ENCODE data around the gene GNAI2. TPM values are rescaled to one million over a fixed set of nuclear protein-coding genes. Genes with fewer than 3 reads are reported as not detected.
A peak's percentile ranks its signal among the peaks of the same experiment; 100 is the strongest.

The GNAI2 gene
- polyA plus RNA-seq, 4 donors = 23.9 to 117 (median 81.9) TPM

- peaks cover 0 to 8% of the 10 kb centered on the region in 2 donors for H3K9me3 ChIP-seq (ENCODE audit: control insufficient read depth in 2 of 2, insufficient read depth in 1 of 2, low read depth in 1 of 2, low read length in 1 of 2)
- no peak within 1 kb of the TSS for H3K4me3 ChIP-seq (ENCODE audit: low read depth in 1 of 3, low read length in 3 of 3)
- peaks cover 7 to 42% (median 9%) of the 10 kb centered on the region in 3 donors for H3K4me1 ChIP-seq (ENCODE audit: control insufficient read depth in 3 of 3, insufficient read depth in 2 of 3, low read depth in 1 of 3, low read length in 2 of 3)
- H3K36me3 ChIP-seq (ENCODE audit: control insufficient read depth in 3 of 3, insufficient read depth in 2 of 3, low read depth in 1 of 3, low read length in 3 of 3) = peaks cover 0 to 2% (median 0%) of the 10 kb centered on the region in 3 donors
- DNase-seq (peak; percentile 48 to 75), FAIRE-seq (no peak)
- 49 to 70% (median 54%) methylated on average over 13 to 14 of the region's 14 CpGs for WGBS, 3 donors
- H3K27me3 ChIP-seq (ENCODE audit: control insufficient read depth in 3 of 3, insufficient read depth in 3 of 3, low read length in 3 of 3) = no peaks in the 10 kb centered on the region
- peak within 1 kb of the TSS in 2 of 3 donors; percentile 37 to 67 for H3K27ac ChIP-seq (ENCODE audit: low read depth in 1 of 3, low read length in 2 of 3)
Observed at GRCh38 chr3:50303013-50303815, 67.2 kb downstream of the GNAI2 start, which contains the start of gene HYAL1. TSS of gene HYAL1 (minus strand) at chr3:50303574. CDS start at chr3:50302956, 618 bp downstream.

- Histone ChIP-seq H3K27ac (ENCODE audit: low read depth in 1 of 3, low read length in 2 of 3) (no peak overlapping the region), H3K36me3 (ENCODE audit: control insufficient read depth in 3 of 3, insufficient read depth in 2 of 3, low read depth in 1 of 3, low read length in 3 of 3) (peaks cover 0 to 2% (median 0%) of the 10 kb centered on the region in 3 donors), H3K4me3 (ENCODE audit: low read depth in 1 of 3, low read length in 3 of 3) (no peak overlapping the region), H3K27me3 (ENCODE audit: control insufficient read depth in 3 of 3, insufficient read depth in 3 of 3, low read length in 3 of 3) (no peaks in the 10 kb centered on the region), H3K9me3 (ENCODE audit: control insufficient read depth in 2 of 2, insufficient read depth in 1 of 2, low read depth in 1 of 2, low read length in 1 of 2) (peaks cover 0 to 20% of the 10 kb centered on the region in 2 donors), H3K4me1 (ENCODE audit: control insufficient read depth in 3 of 3, insufficient read depth in 2 of 3, low read depth in 1 of 3, low read length in 2 of 3) (peaks cover 4 to 34% (median 7%) of the 10 kb centered on the region in 3 donors)
- FAIRE-seq (no peak), DNase-seq (no peak)
Observed at GRCh38 chr3:50304601-50305000, 68.6 kb downstream of the GNAI2 start.

Other genes with a start within 250 kb of the GNAI2 start
- gene RBM5, start 147.3 kb upstream of the GNAI2 start, polyA plus RNA-seq = 100 to 1,000 TPM in 1 of 4 donors, 10 to 100 TPM in 3; 57.1 to 216 (median 84.3) TPM
- 10 to 100 TPM in 1 of 4 donors, 1 to 10 TPM in 3; 3.0 to 35.7 (median 4.3) TPM for gene SEMA3F, start 80.9 kb upstream of the GNAI2 start, polyA plus RNA-seq
- not detected for gene GNAT1, start 44.6 kb upstream of the GNAI2 start, polyA plus RNA-seq
- gene SLC38A3, start 30.9 kb upstream of the GNAI2 start, polyA plus RNA-seq = 1 to 10 TPM in 2 of 4 donors, not detected in 2; 2.1 to 2.4 TPM
- gene SEMA3B, start 32.9 kb downstream of the GNAI2 start, polyA plus RNA-seq = 100 to 1,000 TPM in 3 of 4 donors, 10 to 100 TPM in 1; 39.2 to 204 (median 154) TPM
- under 1 TPM in 3 of 4 donors, not detected in 1; 0.21 to 0.54 (median 0.30) TPM for gene LSMEM2, start 42.9 kb downstream of the GNAI2 start, polyA plus RNA-seq
- gene IFRD2, start 56.2 kb downstream of the GNAI2 start, polyA plus RNA-seq = 10 to 100 TPM; 46.3 to 93.4 (median 71.0) TPM
- 1 to 10 TPM; 1.6 to 4.1 (median 2.5) TPM for gene HYAL3, start 63.2 kb downstream of the GNAI2 start, polyA plus RNA-seq
- 1 to 10 TPM; 2.4 to 8.5 (median 7.3) TPM for gene NAA80, start 63.2 kb downstream of the GNAI2 start, polyA plus RNA-seq
- 10 to 100 TPM in 1 of 4 donors, 1 to 10 TPM in 3; 1.1 to 11.1 (median 3.7) TPM for gene HYAL1, start 67.4 kb downstream of the GNAI2 start, polyA plus RNA-seq
- 100 to 1,000 TPM in 1 of 4 donors, 10 to 100 TPM in 3; 11.0 to 124 (median 23.6) TPM for gene HYAL2, start 86.5 kb downstream of the GNAI2 start, polyA plus RNA-seq
- 10 to 100 TPM; 26.8 to 46.2 (median 30.6) TPM for gene TUSC2, start 92.0 kb downstream of the GNAI2 start, polyA plus RNA-seq
- 10 to 100 TPM; 16.3 to 39.0 (median 26.2) TPM for gene RASSF1, start 104.6 kb downstream of the GNAI2 start, polyA plus RNA-seq
- 1 to 10 TPM in 2 of 4 donors, under 1 TPM in 2; 0.43 to 2.5 (median 1.2) TPM for gene ZMYND10, start 109.5 kb downstream of the GNAI2 start, polyA plus RNA-seq
- 10 to 100 TPM; 16.2 to 31.8 (median 21.3) TPM for gene NPRL2, start 114.6 kb downstream of the GNAI2 start, polyA plus RNA-seq
- 10 to 100 TPM; 25.8 to 39.1 (median 30.9) TPM for gene CYB561D2, start 114.7 kb downstream of the GNAI2 start, polyA plus RNA-seq
- 10 to 100 TPM; 24.8 to 49.1 (median 31.0) TPM for gene TMEM115, start 123.3 kb downstream of the GNAI2 start, polyA plus RNA-seq

Measured in small intestine (tissue), 7 donors.